Gastrocnemius medialis (tissue), 4 donors: ENCODE data around the gene PMVK.

ENCODE experiments used
- POLR2A ChIP-seq, 2 donors: fragments of 450-650 bp; IDR thresholded peaks; one replicate each; pipeline ENCODE4 v1.6.1; 2017; ENCODE audit warnings: antibody characterized with exemption in 2 of 2, mild to moderate bottlenecking in 2 of 2, moderate library complexity in 2 of 2
- TF ChIP-seq, protein P1 (sequence below), 5 experiments: fragments of 450-650 bp in 3 of 5; fragments of 200-600 bp in 2 of 5; sonication (generic) in 2 of 5; IDR thresholded peaks in 4 of 5; conservative IDR thresholded peaks in 1 of 5; 1 replicate in 4 of 5; 2 replicates in 1 of 5; pipeline ENCODE4 v1.5.1; 2016 to 2019; ENCODE audit warnings: antibody characterized with exemption in 5 of 5, mild to moderate bottlenecking in 3 of 5, moderate library complexity in 3 of 5

DNA sequence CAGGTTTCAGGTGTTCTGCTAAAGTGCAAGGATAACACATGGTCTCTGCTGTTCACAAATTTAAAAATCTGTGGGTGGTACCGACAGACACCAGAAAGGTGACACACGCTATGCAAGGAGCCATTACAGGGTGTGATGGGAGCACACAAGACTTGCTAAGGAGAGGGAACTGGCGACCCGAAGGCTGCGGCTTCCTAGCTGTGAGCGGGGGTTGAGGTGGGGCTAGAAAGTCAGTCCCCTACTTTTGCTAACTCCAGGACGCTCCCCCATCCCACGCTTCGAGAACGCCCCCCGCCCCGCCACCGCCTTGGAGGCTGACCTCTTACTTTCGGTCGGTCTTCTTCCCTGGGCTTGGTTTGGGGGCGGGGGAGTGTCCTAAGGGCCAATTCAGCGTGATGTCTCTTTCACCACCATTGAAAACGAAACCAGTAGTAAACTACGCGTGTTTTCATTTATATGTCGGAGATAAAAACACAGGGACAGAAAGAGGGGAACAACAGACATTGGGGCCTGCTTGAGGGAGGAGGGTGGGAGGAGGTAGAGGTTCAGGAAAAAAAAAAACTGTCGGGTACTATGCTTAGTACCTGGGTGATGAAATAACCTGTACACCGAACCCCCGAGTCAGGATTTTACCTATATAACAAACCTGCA, 39.0 kb upstream of the PMVK start:
- TF ChIP-seq, protein P1, sequence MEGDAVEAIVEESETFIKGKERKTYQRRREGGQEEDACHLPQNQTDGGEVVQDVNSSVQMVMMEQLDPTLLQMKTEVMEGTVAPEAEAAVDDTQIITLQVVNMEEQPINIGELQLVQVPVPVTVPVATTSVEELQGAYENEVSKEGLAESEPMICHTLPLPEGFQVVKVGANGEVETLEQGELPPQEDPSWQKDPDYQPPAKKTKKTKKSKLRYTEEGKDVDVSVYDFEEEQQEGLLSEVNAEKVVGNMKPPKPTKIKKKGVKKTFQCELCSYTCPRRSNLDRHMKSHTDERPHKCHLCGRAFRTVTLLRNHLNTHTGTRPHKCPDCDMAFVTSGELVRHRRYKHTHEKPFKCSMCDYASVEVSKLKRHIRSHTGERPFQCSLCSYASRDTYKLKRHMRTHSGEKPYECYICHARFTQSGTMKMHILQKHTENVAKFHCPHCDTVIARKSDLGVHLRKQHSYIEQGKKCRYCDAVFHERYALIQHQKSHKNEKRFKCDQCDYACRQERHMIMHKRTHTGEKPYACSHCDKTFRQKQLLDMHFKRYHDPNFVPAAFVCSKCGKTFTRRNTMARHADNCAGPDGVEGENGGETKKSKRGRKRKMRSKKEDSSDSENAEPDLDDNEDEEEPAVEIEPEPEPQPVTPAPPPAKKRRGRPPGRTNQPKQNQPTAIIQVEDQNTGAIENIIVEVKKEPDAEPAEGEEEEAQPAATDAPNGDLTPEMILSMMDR (IDR thresholded peaks at IDR 0.05 in 4 of 5, conservative IDR thresholded peaks at IDR 0.05 in 1 of 5) = no peak
- no peak for TF ChIP-seq POLR2A (IDR thresholded peaks at IDR 0.05)
